Pancreas (tissue), 10 donors: Measurements from ENCODE around the gene WHAMM. TPM values are rescaled to one million over a fixed set of nuclear protein-coding genes. Genes with fewer than 3 reads are reported as not detected.

Experiments
- ATAC-seq, 4 donors: fragments of 200-7000 bp; cut with Tn5 transposase; one replicate each; pipeline versions ENCODE4 v1.8.0 to v1.9.1; 2020; ENCODE audit warnings: mild to moderate bottlenecking in 4 of 4, moderate library complexity in 4 of 4
- DNase-seq, 6 donors: peaks; one replicate each; pipeline ENCODE4 v3.0.0-alpha.2; 2020
- FAIRE-seq: peaks from 2 replicates; lab custom pipeline; 2012; peaks lifted over from hg19 to GRCh38; lab: Jason Lieb, UNC
- H3K27ac ChIP-seq, 4 donors: fragments of 200-600 bp; sonication (generic); 1 replicate in 3 of 4; 2 replicates in 1 of 4; pipeline versions ENCODE4 v1.5.0 to v1.8.0; 2020
- H3K27me3 ChIP-seq, 4 donors: fragments of 200-600 bp; one replicate each; pipeline ENCODE4 v1.8.0; 2021
- H3K36me3 ChIP-seq, 3 donors: fragments of 200-600 bp; sonication (generic) in 1 of 3; one replicate each; pipeline versions ENCODE4 v1.5.0 to v1.8.0; 2020 to 2021
- H3K4me1 ChIP-seq, 3 donors: fragments of 200-600 bp; one replicate each; pipeline ENCODE4 v1.8.0; 2021
- H3K4me3 ChIP-seq, 4 donors: fragments of 200-600 bp; sonication (generic) in 2 of 4; one replicate each; pipeline versions ENCODE4 v1.5.0 to v1.8.0; 2020 to 2021
- H3K9me3 ChIP-seq, 4 donors: fragments of 200-600 bp; one replicate each; pipeline ENCODE4 v1.8.0; 2021
- whole genome bisulfite sequencing, 2 donors: extraction: QIAGEN DNeasy Blood & Tissue Kit; methylation state at CpG; one replicate each; pipeline ENCODE4 v1.1.7; 2013; 5-methylcytosine and 5-hydroxymethylcytosine counted together
- intact Hi-C, 3 donors: fragments of 100-400 bp; cut with DNase I; formaldehyde crosslinking; loops; one replicate each; pipeline versions ENCODE4 v1.11.1 to v1.14.2; 2022
- polyA plus RNA-seq, 2 donors: library from polyadenylated mRNA; stranded (reverse); fragments of 200-250 nt; gene quantifications; one replicate each; pipeline ENCODE4 v1.2.3, GENCODE V29; 2013
- total RNA-seq, 6 donors: library from RNA; stranded (reverse); fragmentation: NEBNext Ultra II Directional in 4 of 6; extraction: Animal tissue kit (Norgen Biotek cat#: 25700) in 4 of 6; gene quantifications; one replicate each; pipeline versions ENCODE4 v1.2.1 to v1.2.4, GENCODE V29; 2021 to 2023
- TF ChIP-seq, protein P1 (sequence below), 4 donors: fragments of 200-600 bp; sonication (generic) in 3 of 4; IDR thresholded peaks; one replicate each; pipeline versions ENCODE4 v1.5.0 to v1.8.0; 2021; ENCODE audit warnings: antibody characterized with exemption in 4 of 4
- donor health status: healthy with polysubstance abuse.
- donor health status: DM: no; HTN: no; CAD: no; lungs with moderate emphysema.
- donor health status: DM: no; HTN: no; CAD: no.
- donor health status: control.
- donor health status: control.
- donor health status: Bipolar disorder and iron deficiency.
- donor health status: DM: yes; HTN: yes; CAD: no.
- donor health status: DM: no; HTN: no; CAD: no.
- donor health status: DM: no; HTN: no; CAD: no.
- donor health status: DM: yes; HTN: yes; CAD: no.

Gene WHAMM
- total and polyA plus RNA-seq, 8 donors = 3.7 to 6.1 (median 4.4) TPM

DNA sequence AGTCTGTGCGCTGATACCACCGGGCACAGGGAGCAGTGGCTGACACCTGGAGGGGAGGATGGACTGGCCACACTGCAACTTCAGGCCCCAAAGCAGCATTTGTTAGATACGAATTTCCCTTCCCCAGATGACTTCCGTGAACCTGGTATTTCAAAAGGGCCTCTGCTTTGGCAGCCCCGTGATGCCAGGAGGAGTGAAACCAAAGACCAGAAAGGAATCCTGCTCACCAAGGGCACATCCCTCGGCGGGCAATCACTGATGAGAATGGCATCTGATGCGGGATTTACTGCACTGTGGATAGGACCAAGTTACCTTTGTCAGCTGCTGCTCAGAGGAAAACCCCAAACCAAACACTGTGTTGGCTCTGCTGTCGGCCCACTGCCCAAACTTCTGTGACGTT lies 65.5 kb downstream of the WHAMM start:
- Histone ChIP-seq H3K9me3 (no peaks in the 10 kb centered on the region), H3K27ac (no peak overlapping the region), H3K4me1 (peaks cover 5 to 32% (median 18%) of the 10 kb centered on the region in 3 donors), H3K36me3 (peaks cover 0 to 25% (median 16%) of the 10 kb centered on the region in 3 donors), H3K4me3 (no peak overlapping the region), H3K27me3 (no peaks in the 10 kb centered on the region)
- WGBS, 2 donors = 62 to 72% methylated on average over 10 of the region's 10 CpGs
- FAIRE-seq (no peak), DNase-seq (peak in 1 of 6 donors; percentile 11), ATAC-seq (peak in 2 of 4 donors; percentile 13 to 20)
- intact Hi-C loops = no loop called here
- TF ChIP-seq, protein P1, sequence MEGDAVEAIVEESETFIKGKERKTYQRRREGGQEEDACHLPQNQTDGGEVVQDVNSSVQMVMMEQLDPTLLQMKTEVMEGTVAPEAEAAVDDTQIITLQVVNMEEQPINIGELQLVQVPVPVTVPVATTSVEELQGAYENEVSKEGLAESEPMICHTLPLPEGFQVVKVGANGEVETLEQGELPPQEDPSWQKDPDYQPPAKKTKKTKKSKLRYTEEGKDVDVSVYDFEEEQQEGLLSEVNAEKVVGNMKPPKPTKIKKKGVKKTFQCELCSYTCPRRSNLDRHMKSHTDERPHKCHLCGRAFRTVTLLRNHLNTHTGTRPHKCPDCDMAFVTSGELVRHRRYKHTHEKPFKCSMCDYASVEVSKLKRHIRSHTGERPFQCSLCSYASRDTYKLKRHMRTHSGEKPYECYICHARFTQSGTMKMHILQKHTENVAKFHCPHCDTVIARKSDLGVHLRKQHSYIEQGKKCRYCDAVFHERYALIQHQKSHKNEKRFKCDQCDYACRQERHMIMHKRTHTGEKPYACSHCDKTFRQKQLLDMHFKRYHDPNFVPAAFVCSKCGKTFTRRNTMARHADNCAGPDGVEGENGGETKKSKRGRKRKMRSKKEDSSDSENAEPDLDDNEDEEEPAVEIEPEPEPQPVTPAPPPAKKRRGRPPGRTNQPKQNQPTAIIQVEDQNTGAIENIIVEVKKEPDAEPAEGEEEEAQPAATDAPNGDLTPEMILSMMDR (IDR thresholded peaks at IDR 0.05) = no peak

DNA sequence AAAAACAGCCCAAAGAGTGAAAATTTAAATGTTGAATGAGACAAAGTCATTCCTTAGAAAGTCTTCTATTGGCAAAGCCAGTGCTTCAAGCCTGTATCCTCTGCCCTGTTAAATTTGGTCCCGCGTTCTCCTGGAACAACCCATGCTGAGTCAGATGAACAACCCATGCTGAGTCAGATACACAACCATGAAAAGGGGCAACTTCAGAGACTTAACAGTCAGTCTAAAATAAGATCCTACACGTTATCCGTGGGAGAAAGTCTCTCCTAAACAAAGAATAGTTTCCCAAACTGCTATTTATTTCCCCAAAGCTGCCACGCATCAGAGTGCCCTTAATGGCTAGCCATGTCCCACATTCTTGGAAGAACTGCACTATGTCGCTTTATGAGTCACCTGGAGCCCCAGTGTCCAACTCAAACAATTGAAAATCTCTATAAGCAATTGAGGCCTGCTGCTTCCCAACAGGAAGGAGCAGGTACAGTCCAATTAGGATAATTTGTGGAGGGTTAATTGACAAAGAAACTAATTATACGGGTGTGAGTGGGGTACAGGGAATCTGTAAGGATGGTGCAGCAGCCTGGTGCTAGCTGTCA lies 66.1 kb downstream of the WHAMM start:
- Histone ChIP-seq H3K4me1 (peaks cover 5 to 26% (median 13%) of the 10 kb centered on the region in 3 donors), H3K4me3 (no peak overlapping the region), H3K27ac (no peak overlapping the region), H3K36me3 (peaks cover 0 to 25% (median 16%) of the 10 kb centered on the region in 3 donors), H3K27me3 (no peaks in the 10 kb centered on the region), H3K9me3 (no peaks in the 10 kb centered on the region)
- FAIRE-seq = no peak
- 60 to 62% methylated on average over 7 of the region's 7 CpGs for WGBS, 2 donors
- TF ChIP-seq, protein P1 (IDR thresholded peaks at IDR 0.05) = no peak
- peak in 2 of 4 donors; percentile 22 to 45 for ATAC-seq
- DNase-seq = no peak
- intact Hi-C loops = no loop called here

DNA sequence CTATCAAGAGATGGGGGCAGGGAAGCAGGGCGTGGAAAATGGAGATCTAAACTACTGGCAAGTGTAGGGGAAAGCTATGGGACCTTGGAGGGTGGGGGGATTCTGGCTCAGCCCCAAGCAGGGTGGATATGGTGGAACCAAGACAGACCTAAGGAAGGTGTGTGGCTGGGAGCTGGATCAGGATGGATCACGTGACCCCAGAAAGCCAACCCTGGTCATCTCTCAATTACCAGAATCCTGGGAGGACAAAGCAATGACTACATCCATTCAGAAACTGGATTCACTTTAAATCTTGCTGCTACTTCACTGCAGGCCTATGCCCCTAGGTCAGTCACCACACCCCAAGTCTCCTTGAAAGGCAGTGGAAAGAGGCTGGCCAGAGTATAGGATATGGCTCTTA lies 68.4 kb downstream of the WHAMM start:
- WGBS, 2 donors = 94 to 95% methylated on average over 2 of the region's 2 CpGs

DNA sequence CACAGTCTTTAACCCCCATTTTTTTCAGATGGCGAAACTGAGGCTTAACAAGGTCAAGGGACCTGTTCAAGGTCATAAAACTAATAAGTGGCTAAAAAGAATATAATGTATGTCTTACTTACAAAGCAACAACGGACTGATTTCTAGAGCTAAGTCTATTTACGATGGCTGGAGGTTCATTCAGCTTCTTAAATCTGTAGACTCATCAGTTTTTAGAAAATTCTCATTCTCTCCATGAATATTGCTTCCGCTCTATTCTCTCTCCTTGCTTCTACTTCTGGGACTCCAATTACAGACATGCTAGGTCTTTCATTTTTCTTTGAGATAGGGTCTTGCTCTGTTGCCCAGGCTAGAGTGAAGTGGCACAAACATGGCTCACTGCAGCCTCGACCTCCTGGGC lies 68.9 kb downstream of the WHAMM start:
- 93 to 95% methylated on average over 5 of the region's 5 CpGs for WGBS, 2 donors
- Histone ChIP-seq H3K4me3 (no peak overlapping the region), H3K36me3 (peaks cover 0 to 18% (median 12%) of the 10 kb centered on the region in 3 donors), H3K9me3 (no peaks in the 10 kb centered on the region), H3K4me1 (peaks cover 0 to 11% (median 5%) of the 10 kb centered on the region in 3 donors), H3K27me3 (no peaks in the 10 kb centered on the region), H3K27ac (no peak overlapping the region)
- DNase-seq (no peak), ATAC-seq (no peak), FAIRE-seq (no peak)
- intact Hi-C loops = no loop called here
- TF ChIP-seq, protein P1 (IDR thresholded peaks at IDR 0.05) = no peak

More for the DNA sequence above, 68.4 kb downstream of the WHAMM start:
- Histone ChIP-seq H3K27ac (no peak overlapping the region), H3K9me3 (no peaks in the 10 kb centered on the region), H3K36me3 (peaks cover 0 to 23% (median 16%) of the 10 kb centered on the region in 3 donors), H3K4me3 (no peak overlapping the region), H3K4me1 (peaks cover 0 to 11% (median 5%) of the 10 kb centered on the region in 3 donors), H3K27me3 (no peaks in the 10 kb centered on the region)
- FAIRE-seq (no peak), ATAC-seq (no peak), DNase-seq (no peak)
- intact Hi-C loops = no loop called here
- TF ChIP-seq, protein P1 (IDR thresholded peaks at IDR 0.05) = no peak

DNA sequence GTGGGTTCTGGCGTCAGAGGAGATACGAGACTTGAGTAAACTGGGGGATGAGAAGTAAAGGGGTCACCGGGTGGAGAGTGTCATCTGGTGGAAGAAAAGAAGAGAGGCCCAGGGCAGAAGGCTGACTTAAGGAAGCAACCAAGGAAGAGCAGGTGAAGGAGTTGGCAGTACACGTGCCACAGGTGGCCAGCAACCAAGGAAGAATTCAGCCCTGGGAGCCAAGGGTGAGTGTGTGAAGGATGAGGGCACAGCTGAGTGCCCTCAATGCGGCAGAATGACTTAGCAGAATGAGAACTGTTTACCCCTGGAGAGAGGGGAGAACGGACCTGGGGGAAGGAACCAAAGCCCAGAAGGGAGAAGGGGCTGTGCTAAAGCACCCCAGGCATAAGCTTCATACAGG lies 71.3 kb downstream of the WHAMM start:
- intact Hi-C loops = no loop called here
- no peaks in the 10 kb centered on the region for H3K36me3 ChIP-seq
- ATAC-seq (peak in 3 of 4 donors; percentile 36 to 62 (median 49)), DNase-seq (no peak), FAIRE-seq (no peak)
- H3K27ac ChIP-seq = no peak overlapping the region
- H3K27me3 ChIP-seq = no peaks in the 10 kb centered on the region
- peaks cover 0 to 11% (median 5%) of the 10 kb centered on the region in 3 donors for H3K4me1 ChIP-seq
- H3K4me3 ChIP-seq = no peak overlapping the region
- no peaks in the 10 kb centered on the region for H3K9me3 ChIP-seq
- 58 to 68% methylated on average over 6 of the region's 6 CpGs for WGBS, 2 donors
- TF ChIP-seq, protein P1 (IDR thresholded peaks at IDR 0.05) = no peak
